Measurements from ENCODE around the gene SRPX2.

Gene SRPX2

DNA sequence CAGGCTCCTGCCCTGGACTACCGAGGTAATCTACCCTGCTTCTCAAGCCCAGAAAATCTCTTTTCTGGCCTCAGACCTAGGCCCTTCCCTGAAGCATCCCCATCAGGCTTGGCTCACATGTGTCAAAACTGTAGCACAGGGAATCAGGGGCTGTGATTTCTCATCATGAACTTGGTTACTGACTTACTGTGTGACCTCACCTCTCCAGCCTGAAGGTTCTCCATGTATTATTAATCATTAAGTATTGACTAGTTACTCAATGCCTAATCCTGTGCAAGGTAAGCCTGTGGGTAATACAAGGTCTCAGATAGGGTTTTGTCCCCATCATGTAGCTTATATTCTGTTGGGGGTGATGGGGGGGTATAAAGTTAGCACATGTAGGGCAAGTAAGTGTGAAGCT is 6.8 kb downstream of the SRPX2 start:
- DNase-seq (ENCODE audit: low read depth in 2 of 2), result no peak

DNA sequence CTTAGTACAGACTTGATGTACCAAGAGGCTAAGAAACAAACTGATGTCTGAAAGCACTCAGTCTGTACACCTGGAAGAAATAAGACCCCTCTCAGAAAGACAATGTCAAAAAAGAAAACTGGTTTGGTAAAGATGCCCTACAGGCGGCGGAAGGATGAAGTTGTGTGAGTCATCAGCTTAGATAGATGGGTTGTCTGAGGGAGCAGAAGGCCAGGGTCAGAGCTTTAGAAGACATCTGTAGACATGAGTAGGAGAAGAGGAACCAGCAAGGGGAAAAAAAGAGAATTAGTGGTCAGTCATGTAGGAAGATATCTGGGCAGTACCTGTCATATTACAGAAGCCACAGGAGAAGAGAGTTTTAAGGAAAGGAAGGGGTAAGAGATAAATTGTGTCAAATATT is 8.3 kb downstream of the SRPX2 start:
- no peak for DNase-seq (ENCODE audit: low read depth in 2 of 2)

DNA sequence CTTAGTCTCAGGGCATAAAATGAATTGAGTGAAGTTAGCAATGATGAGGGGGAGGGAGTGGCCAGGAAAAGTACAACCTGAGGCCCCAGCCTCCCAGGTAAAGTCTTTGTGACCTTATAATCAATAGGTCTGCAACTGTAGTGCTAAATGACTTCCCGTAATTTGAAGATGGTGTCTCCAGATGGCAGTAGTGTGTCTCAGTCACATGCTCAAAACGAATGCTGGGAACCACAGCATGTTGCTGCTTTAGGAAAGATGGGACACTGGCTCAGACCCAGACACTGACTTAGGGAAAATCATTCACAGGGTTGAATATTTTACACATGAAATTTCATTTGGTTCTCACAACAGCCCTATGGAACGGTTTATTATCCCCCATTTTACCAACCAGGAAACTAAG is 10.3 kb downstream of the SRPX2 start:
- DNase-seq (ENCODE audit: low read depth in 2 of 2), result no peak

DNA sequence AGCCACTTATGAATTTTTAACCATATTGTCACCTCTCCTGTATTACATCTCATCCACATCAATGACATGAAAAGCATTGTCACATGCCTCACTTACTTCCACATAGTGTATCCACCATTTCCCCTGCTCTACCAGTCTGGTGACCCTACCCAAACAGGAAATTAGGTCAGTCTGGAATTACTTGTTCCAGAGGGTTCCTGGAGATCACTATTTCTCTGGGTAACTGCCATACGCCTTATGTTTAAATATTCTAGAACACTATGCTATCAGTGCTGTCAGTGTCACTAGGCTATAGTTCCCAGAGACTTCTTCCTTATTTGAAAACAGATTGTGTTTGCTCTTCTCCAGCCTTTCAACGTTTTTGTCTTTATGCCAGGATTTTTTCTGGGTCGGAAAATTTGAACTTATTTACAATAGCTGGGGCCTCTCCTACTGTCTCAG is 15.0 kb downstream of the SRPX2 start:
- no peak for DNase-seq (ENCODE audit: low read depth in 2 of 2)

GRCh38 chrX:100659431-100660137 is 15.6 kb downstream of the SRPX2 start:
- no peak for DNase-seq (ENCODE audit: low read depth in 2 of 2)

- DNase-seq (ENCODE audit: low read depth in 2 of 2), result no peak
Observed at GRCh38 chrX:100662170-100662569, 18.2 kb downstream of the SRPX2 start.

DNA sequence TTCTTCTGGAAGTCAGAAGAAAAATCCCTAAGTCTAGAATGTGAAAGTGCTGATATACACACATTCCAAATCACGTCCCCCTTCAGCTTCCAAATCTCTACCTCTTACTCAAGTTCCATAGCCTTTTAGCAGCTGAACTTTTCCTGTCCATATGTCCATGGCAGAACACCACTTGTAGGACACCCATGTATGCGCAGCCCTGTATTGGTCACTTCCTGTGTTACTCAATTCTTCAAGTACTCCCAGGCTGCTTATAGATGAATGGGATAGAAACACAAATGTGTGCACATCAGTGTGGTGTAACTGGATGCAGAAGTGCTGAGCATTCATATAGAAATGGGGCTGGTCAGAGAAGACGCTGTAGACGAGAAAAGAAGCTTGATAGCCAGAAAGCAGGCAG is 18.8 kb downstream of the SRPX2 start:
- DNase-seq (ENCODE audit: low read depth in 2 of 2), result no peak

GRCh38 chrX:100663642-100664041 is 19.6 kb downstream of the SRPX2 start:
- no peak for DNase-seq (ENCODE audit: low read depth in 2 of 2)

- no peak for DNase-seq (ENCODE audit: low read depth in 2 of 2)
Observed at GRCh38 chrX:100672966-100673365, 29.0 kb downstream of the SRPX2 start.

GRCh38 chrX:100673397-100673953 is 29.5 kb downstream of the SRPX2 start:
- DNase-seq (ENCODE audit: low read depth in 2 of 2), result no peak

DNA sequence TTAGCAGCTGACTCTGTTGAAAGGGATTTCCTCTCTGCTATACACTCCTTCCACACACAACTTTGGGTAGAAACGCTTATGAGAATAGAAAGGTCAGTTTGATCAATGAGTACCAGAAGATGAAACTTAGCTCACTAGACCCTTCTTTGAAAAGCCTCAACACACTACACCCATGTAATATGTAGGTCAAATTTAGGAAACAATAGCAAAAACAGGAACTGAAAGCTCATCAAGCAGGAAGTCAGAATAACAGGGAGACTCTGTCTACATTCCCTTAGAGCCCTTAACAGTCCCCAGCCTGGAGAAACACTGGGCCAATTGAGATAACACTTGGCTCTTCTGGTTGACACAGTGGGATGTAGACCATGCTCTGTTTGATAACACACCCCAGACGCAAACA is 30.7 kb downstream of the SRPX2 start:
- no peak for DNase-seq (ENCODE audit: low read depth in 2 of 2)

- DNase-seq (ENCODE audit: low read depth in 2 of 2), result no peak
Observed at GRCh38 chrX:100677611-100678181, 33.7 kb downstream of the SRPX2 start.

DNA sequence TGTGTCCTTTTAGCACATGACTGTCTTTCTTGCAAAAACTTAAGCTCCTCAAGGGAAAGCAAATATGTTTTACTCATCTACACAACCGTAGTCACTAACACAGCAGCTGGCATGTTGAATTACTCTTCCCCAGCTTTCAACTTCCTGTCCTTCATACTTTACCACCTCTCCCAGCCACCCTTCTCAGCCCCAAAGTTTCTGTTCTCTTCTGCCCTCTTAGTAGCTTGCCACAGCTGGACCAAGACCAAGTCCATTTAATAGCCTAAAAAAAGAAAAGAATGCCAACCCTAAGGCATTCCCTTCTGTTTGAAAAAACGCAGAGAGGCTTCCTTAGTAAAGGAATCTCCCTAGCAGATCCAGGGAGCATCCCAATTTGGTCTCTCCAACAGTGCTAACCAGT is 36.8 kb downstream of the SRPX2 start:
- no peak for DNase-seq (ENCODE audit: low read depth in 2 of 2)

DNA sequence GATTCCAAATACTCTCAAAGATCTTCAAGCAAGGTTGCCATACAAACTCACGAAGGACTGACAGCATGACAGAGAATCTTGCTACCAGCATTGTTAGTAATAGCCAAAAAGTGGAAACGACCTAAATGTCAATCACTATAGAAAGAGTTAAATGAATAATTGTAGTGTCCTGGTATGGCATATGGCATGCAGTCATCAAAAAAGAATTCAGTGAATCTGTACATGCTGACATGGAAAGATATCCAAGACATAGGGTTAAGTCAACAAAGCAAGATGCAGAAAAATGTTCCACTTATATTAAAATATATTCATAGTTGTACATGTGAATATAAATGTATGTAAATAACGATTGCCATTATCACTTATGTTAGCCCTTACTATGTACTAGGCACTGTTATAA is 37.6 kb downstream of the SRPX2 start:
- no peak for DNase-seq (ENCODE audit: low read depth in 2 of 2)

DNA sequence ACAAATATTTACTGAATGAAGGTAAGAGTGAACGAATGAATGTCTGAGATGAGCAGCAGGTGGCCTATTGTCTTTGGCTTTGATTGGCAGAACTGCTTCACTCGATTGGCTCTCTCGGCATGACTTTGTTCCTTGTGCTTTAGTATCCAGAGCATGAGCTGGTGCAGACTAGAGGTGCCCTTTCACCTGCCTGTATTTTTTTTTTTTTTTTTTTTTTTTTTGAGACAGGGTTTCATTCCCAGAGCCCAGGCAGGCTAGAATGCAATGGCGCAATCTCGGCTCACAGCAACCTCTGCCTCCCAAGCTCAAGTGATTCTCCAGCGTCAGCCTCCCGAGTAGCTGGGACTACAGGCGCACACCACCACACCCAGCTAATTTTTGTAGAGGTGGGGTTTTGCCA is 38.9 kb downstream of the SRPX2 start:
- DNase-seq (ENCODE audit: low read depth in 2 of 2), result no peak

DNA sequence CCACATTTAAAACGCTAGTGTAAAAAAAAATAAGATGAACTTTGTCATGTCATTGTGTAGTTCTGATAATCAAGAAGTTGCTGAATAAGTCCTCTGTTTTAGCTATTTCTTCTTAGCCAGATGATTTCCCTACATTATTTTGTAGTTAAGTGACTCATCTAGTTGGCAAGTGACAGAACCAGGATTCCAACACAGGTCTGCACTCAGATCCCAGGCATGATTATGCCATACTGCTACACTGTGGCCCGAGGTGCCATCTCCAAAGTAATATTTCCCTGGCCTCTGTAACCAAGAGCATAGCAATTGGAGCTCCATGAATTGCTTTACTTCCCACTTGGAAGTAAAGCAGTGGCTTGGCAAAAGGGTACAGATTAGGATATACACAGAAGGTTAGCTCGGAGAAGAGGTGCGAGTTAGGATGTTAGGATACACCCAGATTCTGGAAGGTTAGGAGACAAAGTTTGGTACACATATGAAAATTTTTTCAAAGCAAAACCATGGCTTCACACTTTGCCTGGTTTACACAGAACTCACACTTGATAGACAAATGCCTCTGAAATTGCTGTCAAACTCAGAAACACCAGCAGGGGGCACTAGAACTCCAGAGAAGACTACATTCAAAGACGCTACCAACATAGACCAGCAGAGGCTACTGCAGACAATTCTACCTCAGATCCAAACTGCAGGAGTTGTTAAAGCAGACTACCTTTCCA is 41.4 kb downstream of the SRPX2 start:
- peak; percentile 7 to 35 for DNase-seq (ENCODE audit: low read depth in 2 of 2)

DNA sequence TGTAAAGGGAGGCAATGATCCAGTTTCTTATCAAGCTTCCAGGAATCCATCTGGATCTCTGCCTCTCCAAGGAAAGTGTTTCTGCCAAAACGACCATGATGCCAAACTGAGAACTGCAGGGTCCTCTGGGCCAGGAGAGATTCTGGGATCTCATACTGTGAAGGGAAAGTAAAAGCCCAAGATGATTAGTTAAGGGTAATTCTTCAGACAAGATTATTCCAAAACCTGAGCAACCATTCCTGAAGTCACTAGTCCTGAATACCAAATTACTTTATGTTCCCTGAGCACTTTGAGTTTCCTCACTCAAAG is 42.0 kb downstream of the SRPX2 start:
- DNase-seq (ENCODE audit: low read depth in 2 of 2), result no peak

GRCh38 chrX:100687128-100687527 is 43.1 kb downstream of the SRPX2 start:
- no peak for DNase-seq (ENCODE audit: low read depth in 2 of 2)

GRCh38 chrX:100687546-100687945 is 43.5 kb downstream of the SRPX2 start:
- DNase-seq (ENCODE audit: low read depth in 2 of 2), result no peak

GRCh38 chrX:100695302-100695701 is 51.3 kb downstream of the SRPX2 start:
- DNase-seq (ENCODE audit: low read depth in 2 of 2), result no peak

- DNase-seq (ENCODE audit: low read depth in 2 of 2), result no peak
Observed at GRCh38 chrX:100695991-100696390, 52.0 kb downstream of the SRPX2 start.

DNA sequence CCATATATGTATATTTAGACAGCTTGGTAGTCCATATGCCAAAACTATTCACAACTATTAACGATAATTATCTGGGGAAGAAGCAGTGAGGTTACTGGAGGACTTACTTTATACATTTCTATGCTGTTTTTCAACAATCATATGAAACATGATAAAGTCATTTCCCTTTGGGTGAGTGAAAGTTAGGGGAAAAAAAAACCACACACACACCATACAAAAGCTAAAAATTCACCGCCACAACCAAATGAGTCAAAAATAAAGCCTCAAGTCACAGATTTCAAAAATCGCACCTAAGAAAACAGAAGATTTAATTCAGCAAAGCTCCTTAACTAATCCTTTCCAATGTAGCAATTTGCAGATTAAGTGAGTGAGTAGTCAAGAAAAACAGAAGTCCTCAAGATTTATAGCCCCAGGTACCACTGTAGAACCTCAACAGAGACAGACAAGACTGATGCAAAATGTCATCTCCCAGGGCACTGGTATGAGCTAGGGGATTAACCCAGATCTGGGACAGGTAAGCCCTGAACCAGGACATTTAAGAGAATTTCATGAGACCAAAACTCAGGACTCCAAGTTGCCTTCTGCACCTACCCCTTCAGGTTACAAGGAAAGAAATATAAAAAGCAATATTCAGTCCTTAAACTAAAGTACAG is 52.8 kb downstream of the SRPX2 start:
- no peak for DNase-seq (ENCODE audit: low read depth in 2 of 2)

GRCh38 chrX:100698551-100698950 is 54.6 kb downstream of the SRPX2 start:
- DNase-seq (ENCODE audit: low read depth in 2 of 2), result no peak

All from stimulated activated CD4-positive, alpha-beta T cell treated with anti-CD3 and anti-CD28 coated beads, Interleukin-1b, Interleukin-23, amount 100 ng/mL, for 1 hour (primary cell).